MM.1S (cell line): ENCODE measurements around the gene RHBDL2.
"Not testable (repeated sequence)": the region's sequence is repeated elsewhere in the genome, so short reads cannot be mapped to it uniquely, and the experiment has no call there.

Experiments used
- CTCF ChIP-seq: fragments of 300-600 bp; sonication (generic); IDR thresholded peaks from 2 replicates; pipeline ENCODE4 v1.5.1; 2016; ENCODE audit warnings: antibody characterized with exemption, low read length, mixed read lengths
- EZH2 ChIP-seq: fragments of 300-600 bp; sonication (generic); optimal IDR thresholded peaks from 2 replicates; pipeline ENCODE3; 2017; ENCODE audit warnings: low read depth, mild to moderate bottlenecking, antibody characterized with exemption, low read length, mixed read lengths
- EZH2phosphoT487 ChIP-seq: fragments of 300-600 bp; sonication (generic); IDR thresholded peaks from 2 replicates; pipeline ENCODE4 v1.6.1; 2018; ENCODE audit warnings: antibody characterized with exemption, low read length

GRCh38 chr1:38836316-38836715, 105.3 kb downstream of the RHBDL2 start:
- TF ChIP-seq CTCF, EZH2, EZH2phosphoT487: not testable (repeated sequence)
